PC-3 (cell line): ENCODE data around the gene LDLRAP1.

Source experiments
- EZH2 ChIP-seq: fragments of 300-600 bp; sonication (generic); IDR thresholded peaks from one replicate; pipeline ENCODE4 v1.6.1; 2017; ENCODE audit warnings: antibody characterized with exemption, mild to moderate bottlenecking, low read length; ENCODE audit not compliant: unreplicated experiment
- EZH2phosphoT487 ChIP-seq: fragments of 300-600 bp; sonication (generic); IDR thresholded peaks from 2 replicates; pipeline ENCODE4 v1.6.1; 2018; ENCODE audit warnings: mild to moderate bottlenecking, antibody characterized with exemption, low read length, borderline replicate concordance
- TF ChIP-seq, protein P1 (sequence below): fragments of 300-600 bp; sonication (generic); conservative IDR thresholded peaks from 2 replicates; pipeline ENCODE4 v1.5.1; 2017; ENCODE audit warnings: antibody characterized with exemption, low read depth, mild to moderate bottlenecking, low read length

DNA sequence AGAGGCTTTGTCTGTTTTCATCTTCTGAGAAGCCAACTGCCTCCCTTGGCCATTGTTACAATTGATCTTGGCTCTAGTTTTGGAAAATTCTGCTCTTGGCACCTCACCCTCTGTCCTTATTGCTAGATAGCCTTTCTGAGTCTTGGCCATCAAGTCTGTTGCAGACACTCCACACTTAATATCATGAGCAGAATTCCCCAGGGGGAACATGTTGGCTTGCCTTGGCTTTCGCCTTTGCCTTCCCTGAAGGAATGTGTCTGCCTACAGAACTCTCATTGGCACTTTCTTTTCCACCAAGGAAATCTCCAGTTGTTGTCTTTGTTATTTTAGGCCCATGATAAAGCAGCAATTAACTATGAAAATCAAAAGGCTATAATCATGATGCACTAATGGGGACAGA, 42.7 kb upstream of the LDLRAP1 start:
- TF ChIP-seq, protein P1, sequence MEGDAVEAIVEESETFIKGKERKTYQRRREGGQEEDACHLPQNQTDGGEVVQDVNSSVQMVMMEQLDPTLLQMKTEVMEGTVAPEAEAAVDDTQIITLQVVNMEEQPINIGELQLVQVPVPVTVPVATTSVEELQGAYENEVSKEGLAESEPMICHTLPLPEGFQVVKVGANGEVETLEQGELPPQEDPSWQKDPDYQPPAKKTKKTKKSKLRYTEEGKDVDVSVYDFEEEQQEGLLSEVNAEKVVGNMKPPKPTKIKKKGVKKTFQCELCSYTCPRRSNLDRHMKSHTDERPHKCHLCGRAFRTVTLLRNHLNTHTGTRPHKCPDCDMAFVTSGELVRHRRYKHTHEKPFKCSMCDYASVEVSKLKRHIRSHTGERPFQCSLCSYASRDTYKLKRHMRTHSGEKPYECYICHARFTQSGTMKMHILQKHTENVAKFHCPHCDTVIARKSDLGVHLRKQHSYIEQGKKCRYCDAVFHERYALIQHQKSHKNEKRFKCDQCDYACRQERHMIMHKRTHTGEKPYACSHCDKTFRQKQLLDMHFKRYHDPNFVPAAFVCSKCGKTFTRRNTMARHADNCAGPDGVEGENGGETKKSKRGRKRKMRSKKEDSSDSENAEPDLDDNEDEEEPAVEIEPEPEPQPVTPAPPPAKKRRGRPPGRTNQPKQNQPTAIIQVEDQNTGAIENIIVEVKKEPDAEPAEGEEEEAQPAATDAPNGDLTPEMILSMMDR, result no peak
- TF ChIP-seq EZH2 (no peak), EZH2phosphoT487 (no peak)
